ENCODE measurements around the gene BANK1. TPM values are rescaled to one million over a fixed set of nuclear protein-coding genes. Genes with fewer than 3 reads are reported as not detected.

BANK1 gene
- total RNA-seq, 4 donors from 2014 or later, result 0.27 to 1.2 (median 0.51) TPM

DNA sequence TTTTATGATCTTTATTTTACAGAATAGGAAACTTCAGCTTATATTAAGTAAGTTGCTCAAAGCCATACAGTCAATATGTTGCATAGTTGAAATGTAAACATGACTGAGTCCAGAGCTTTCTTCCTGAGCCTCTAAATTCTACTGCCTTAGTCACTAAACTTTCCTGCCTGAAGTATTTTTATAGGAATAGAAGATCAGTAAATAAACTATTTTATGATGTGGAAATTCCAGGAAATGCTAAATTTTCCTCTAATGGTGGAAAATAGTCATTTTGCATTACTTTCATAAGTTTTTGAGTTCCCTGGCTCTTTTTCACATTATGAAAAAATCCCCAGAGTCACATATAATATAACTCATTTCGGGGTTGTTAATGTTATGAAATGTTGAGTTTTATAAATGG, 182.8 kb downstream of the BANK1 start:
- Histone ChIP-seq H3K4me1 (peaks cover 0 to 3% (median 0%) of the 10 kb centered on the region in 3 donors), H3K4me3 (no peak overlapping the region), H3K9me3 (no peaks in the 10 kb centered on the region), H3K36me3 (no peaks in the 10 kb centered on the region), H3K27me3 (no peaks in the 10 kb centered on the region), H3K27ac (no peak overlapping the region)
- DNase-seq, result no peak
- WGBS, 2 donors, result 76 to 78% methylated on average over 1 of the region's 1 CpG
- intact Hi-C loops (cut with DNase I), result no loop called here
- no peak for TF ChIP-seq POLR2A (IDR thresholded peaks at IDR 0.05)
- TF ChIP-seq, protein P1, sequence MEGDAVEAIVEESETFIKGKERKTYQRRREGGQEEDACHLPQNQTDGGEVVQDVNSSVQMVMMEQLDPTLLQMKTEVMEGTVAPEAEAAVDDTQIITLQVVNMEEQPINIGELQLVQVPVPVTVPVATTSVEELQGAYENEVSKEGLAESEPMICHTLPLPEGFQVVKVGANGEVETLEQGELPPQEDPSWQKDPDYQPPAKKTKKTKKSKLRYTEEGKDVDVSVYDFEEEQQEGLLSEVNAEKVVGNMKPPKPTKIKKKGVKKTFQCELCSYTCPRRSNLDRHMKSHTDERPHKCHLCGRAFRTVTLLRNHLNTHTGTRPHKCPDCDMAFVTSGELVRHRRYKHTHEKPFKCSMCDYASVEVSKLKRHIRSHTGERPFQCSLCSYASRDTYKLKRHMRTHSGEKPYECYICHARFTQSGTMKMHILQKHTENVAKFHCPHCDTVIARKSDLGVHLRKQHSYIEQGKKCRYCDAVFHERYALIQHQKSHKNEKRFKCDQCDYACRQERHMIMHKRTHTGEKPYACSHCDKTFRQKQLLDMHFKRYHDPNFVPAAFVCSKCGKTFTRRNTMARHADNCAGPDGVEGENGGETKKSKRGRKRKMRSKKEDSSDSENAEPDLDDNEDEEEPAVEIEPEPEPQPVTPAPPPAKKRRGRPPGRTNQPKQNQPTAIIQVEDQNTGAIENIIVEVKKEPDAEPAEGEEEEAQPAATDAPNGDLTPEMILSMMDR (IDR thresholded peaks at IDR 0.05), result no peak

DNA sequence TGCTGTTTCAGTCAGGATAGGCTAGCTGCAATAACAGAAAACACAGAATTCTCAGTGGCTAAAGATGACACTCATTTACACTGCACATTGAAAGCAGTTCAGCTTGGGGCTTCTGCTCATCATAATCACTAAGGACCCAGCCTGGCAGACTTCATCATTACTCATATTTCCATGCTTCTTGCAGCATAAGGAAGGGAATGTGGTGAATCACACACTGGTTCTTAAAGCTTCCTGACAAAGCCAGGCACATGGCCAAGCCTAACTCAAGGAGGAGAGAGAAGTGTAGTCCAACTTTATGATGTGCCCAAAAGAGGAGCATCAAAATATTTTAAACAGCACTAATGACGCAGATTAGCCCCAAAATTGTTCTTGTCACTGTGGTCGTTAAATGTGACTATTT, 186.5 kb downstream of the BANK1 start:
- no peak for DNase-seq
- Histone ChIP-seq H3K27ac (no peak overlapping the region), H3K27me3 (no peaks in the 10 kb centered on the region), H3K9me3 (no peaks in the 10 kb centered on the region), H3K4me3 (no peak overlapping the region), H3K4me1 (peaks cover 0 to 15% (median 0%) of the 10 kb centered on the region in 3 donors), H3K36me3 (no peaks in the 10 kb centered on the region)
- TF ChIP-seq, protein P1 (IDR thresholded peaks at IDR 0.05), result no peak
- no peak for TF ChIP-seq POLR2A (IDR thresholded peaks at IDR 0.05)
- 26 to 46% methylated on average over 2 of the region's 2 CpGs for WGBS, 2 donors
- intact Hi-C loops (cut with DNase I), result no loop called here

DNA sequence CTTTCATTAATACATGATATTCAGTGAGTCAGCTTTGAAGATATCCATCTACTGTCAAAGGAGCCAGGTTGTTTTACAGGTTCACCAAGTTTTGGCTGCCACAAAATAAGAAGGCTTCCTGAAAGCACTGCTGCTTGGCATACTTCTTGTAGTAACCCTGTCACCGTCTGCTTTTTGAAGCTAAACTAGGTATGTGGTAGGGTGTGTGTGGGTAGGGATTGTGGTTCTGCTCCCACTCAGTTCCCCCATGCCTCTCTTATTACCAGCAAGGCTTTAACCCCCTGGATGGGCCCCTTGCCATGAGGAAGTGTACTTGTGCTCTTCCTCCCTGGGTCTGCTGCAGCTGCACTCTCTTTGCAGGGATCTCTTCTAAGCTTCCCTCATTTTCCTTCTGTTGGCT, 191.2 kb downstream of the BANK1 start:
- H3K9me3 ChIP-seq, result no peaks in the 10 kb centered on the region
- peak overlapping the region in 3 of 4 donors; percentile 48 to 72 (median 66) for H3K27ac ChIP-seq
- DNase-seq, result no peak
- 14 to 33% methylated on average over 1 of the region's 1 CpG for WGBS, 2 donors
- peaks cover 0 to 19% (median 0%) of the 10 kb centered on the region in 3 donors for H3K4me1 ChIP-seq
- intact Hi-C loops (cut with DNase I), result no loop called here
- TF ChIP-seq POLR2A (IDR thresholded peaks at IDR 0.05), result no peak
- TF ChIP-seq, protein P1 (IDR thresholded peaks at IDR 0.05), result no peak
- H3K4me3 ChIP-seq, result no peak overlapping the region
- H3K36me3 ChIP-seq, result no peaks in the 10 kb centered on the region
- no peaks in the 10 kb centered on the region for H3K27me3 ChIP-seq

DNA sequence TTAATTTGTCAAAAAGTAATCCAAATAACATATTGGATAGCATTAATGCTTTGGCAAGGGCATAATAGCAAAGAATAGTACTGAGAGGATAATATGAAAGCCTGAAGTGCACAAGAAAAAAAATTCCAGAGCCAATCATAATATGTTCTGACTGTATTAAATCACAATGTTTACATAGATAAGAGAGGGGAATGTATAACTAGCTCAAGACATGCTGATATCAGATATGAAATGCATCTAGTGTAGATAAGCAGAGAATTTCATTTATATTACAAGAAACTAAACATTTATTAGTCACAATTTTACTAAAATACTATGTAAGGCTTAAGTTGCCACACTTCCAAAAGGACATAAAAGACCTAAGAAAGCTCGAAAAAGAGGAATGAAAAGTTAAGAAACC, 193.3 kb downstream of the BANK1 start:
- H3K9me3 ChIP-seq, result no peaks in the 10 kb centered on the region
- H3K27ac ChIP-seq, result no peak overlapping the region
- no peak overlapping the region for H3K4me3 ChIP-seq
- peaks cover 0 to 16% (median 0%) of the 10 kb centered on the region in 3 donors for H3K4me1 ChIP-seq
- no peak for TF ChIP-seq POLR2A (IDR thresholded peaks at IDR 0.05)
- TF ChIP-seq, protein P1 (IDR thresholded peaks at IDR 0.05), result no peak
- 62 to 75% methylated on average over 1 of the region's 1 CpG for WGBS, 2 donors
- DNase-seq, result no peak
- H3K27me3 ChIP-seq, result no peaks in the 10 kb centered on the region
- H3K36me3 ChIP-seq, result no peaks in the 10 kb centered on the region
- intact Hi-C loops (cut with DNase I), result no loop called here

DNA sequence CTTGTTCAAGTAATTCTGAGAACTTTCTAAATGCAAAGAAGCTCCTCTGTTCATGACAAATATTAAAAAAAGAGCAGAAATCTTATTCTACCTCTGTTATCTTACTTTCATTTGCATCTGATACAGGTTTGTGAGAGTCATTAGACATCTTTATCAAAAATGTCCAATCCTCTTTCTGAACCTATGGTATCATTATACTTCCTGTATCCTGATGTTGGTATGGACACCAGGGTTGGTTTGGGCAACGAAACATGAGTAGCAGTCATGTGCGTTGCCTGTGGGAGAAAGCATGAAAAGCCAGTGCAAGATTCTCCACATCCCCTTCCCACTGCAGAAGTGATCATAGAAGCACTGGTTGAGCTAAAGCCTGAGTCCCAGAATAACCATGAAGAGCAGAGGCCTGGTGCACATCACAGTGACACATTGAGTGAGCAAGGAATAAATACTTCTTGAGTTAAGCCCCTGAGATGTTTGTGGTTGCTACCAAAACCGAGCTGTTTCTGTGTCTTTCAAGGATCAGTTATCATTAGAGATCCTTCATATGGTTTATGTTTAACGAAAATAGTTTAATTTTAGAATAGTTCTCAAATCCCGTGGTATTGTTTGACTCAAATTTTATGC, 197.2 kb downstream of the BANK1 start:
- no peak for DNase-seq
- Histone ChIP-seq H3K36me3 (no peaks in the 10 kb centered on the region), H3K9me3 (no peaks in the 10 kb centered on the region), H3K27ac (no peak overlapping the region), H3K4me1 (no peaks in the 10 kb centered on the region), H3K27me3 (no peaks in the 10 kb centered on the region), H3K4me3 (no peak overlapping the region)
- intact Hi-C loops (cut with DNase I), result no loop called here
- TF ChIP-seq, protein P1 (IDR thresholded peaks at IDR 0.05), result no peak
- TF ChIP-seq POLR2A (IDR thresholded peaks at IDR 0.05), result no peak
- WGBS, 2 donors, result 81 to 84% methylated on average over 5 of the region's 5 CpGs
